Prostate gland (tissue), 2 donors: Measurements from ENCODE around the gene PLVAP.

Source experiments
- CTCF ChIP-seq, 4 experiments: fragments of 200-600 bp in 2 of 4; fragments of 450-650 bp in 2 of 4; sonication (generic) in 2 of 4; IDR thresholded peaks; 1 replicate in 3 of 4; 2 replicates in 1 of 4; pipeline ENCODE4 v1.5.1; 2016 to 2019; ENCODE audit warnings: antibody characterized with exemption in 4 of 4, mild to moderate bottlenecking in 2 of 4, moderate library complexity in 2 of 4
- POLR2A ChIP-seq: fragments of 450-650 bp; IDR thresholded peaks from one replicate; pipeline ENCODE4 v1.6.1; 2016; ENCODE audit warnings: antibody characterized with exemption, mild to moderate bottlenecking

- TF ChIP-seq CTCF (IDR thresholded peaks at IDR 0.05) = no peak
- no peak for TF ChIP-seq POLR2A
Measured at GRCh38 chr19:17401628-17402027, 24.5 kb upstream of the PLVAP start.
